ENCODE data around the gene PCDHGA1. TPM values are rescaled to one million over a fixed set of nuclear protein-coding genes. Genes with fewer than 3 reads are reported as not detected.
A peak's percentile ranks its signal among the peaks of the same experiment; 100 is the strongest.

Gene PCDHGA1
- total RNA-seq, 2 experiments from 2014 or later, result 0.07 TPM; not detected in 1

- Mint-ChIP-seq H3K27me3 (peaks cover 64% of the 10 kb centered on the region), H3K9me3 (no peaks in the 10 kb centered on the region), H3K27ac (no peak overlapping the region), H3K36me3 (ENCODE audit: low read depth) (no peaks in the 10 kb centered on the region), H3K4me3 (no peak overlapping the region), H3K4me1 (ENCODE audit: low read depth) (peaks cover 25% of the 10 kb centered on the region)
- intact Hi-C loops (cut with micrococcal nuclease), result no loop called here
- CTCF ChIA-PET, result interaction anchor here (0.8 to 2.3 kb wide), 6 partner anchors 14 to 86 kb away, joined by 3 to 9 read pairs (median 3); no protein-coding TSS in a partner anchor
- ATAC-seq (no peak), DNase-seq (peak; percentile 36)
- no peak for TF ChIP-seq CTCF (IDR thresholded peaks at IDR 0.05)
- POLR2A ChIA-PET, result interaction anchor here (0.8 to 1.2 kb wide), 2 partner anchors 30 to 36 kb away, joined by 3 to 5 read pairs; no protein-coding TSS in a partner anchor
Measured at GRCh38 chr5:141478321-141478945, 148.1 kb downstream of the PCDHGA1 start.

GRCh38 chr5:141479776-141480175 is 149.5 kb downstream of the PCDHGA1 start:
- no peak for DNase-seq
- Mint-ChIP-seq H3K27me3 (peaks cover 74% of the 10 kb centered on the region), H3K4me1 (ENCODE audit: low read depth) (peaks cover 28% of the 10 kb centered on the region), H3K9me3 (no peaks in the 10 kb centered on the region), H3K27ac (no peak overlapping the region), H3K36me3 (ENCODE audit: low read depth) (no peaks in the 10 kb centered on the region), H3K4me3 (no peak overlapping the region)
- intact Hi-C loops (cut with micrococcal nuclease), result no loop called here
- ATAC-seq, result no peak
- POLR2A ChIA-PET, result no interaction called here
- TF ChIP-seq CTCF (IDR thresholded peaks at IDR 0.05), result no peak
- CTCF ChIA-PET, result interaction anchor here (0.6 to 2.0 kb wide), 5 partner anchors 9 to 59 kb away, joined by 3 to 9 read pairs (median 6); partner anchors contain the start of genes PCDHGA11, PCDHGA12 and PCDHGC5

GRCh38 chr5:141483902-141484301 is 153.6 kb downstream of the PCDHGA1 start:
- ATAC-seq, result no peak
- POLR2A ChIA-PET, result interaction anchor here (0.8 kb wide), 1 partner anchor 11 kb away, joined by 3 read pairs; no protein-coding TSS in a partner anchor
- Mint-ChIP-seq H3K4me3 (no peak overlapping the region), H3K36me3 (ENCODE audit: low read depth) (no peaks in the 10 kb centered on the region), H3K4me1 (ENCODE audit: low read depth) (peaks cover 9% of the 10 kb centered on the region), H3K27me3 (peaks cover 74% of the 10 kb centered on the region), H3K27ac (no peak overlapping the region), H3K9me3 (no peaks in the 10 kb centered on the region)
- CTCF ChIA-PET, result interaction anchor here (0.6 to 3.2 kb wide), 5 partner anchors 23 to 87 kb away, joined by 3 to 11 read pairs (median 3); partner anchors contain the start of genes PCDHGA11, PCDHGA12 and PCDHGB5
- intact Hi-C loops (cut with micrococcal nuclease), result no loop called here
- no peak for DNase-seq
- TF ChIP-seq CTCF (IDR thresholded peaks at IDR 0.05), result no peak

GRCh38 chr5:141484310-141484640 is 154.0 kb downstream of the PCDHGA1 start:
- no peaks in the 10 kb centered on the region for H3K9me3 Mint-ChIP-seq
- ChIA-PET CTCF (interaction anchor here (0.6 to 3.2 kb wide), 5 partner anchors 23 to 87 kb away, joined by 3 to 11 read pairs (median 3); partner anchors contain the start of genes PCDHGA11, PCDHGA12 and PCDHGB5), POLR2A (interaction anchor here (0.8 kb wide), 1 partner anchor 11 kb away, joined by 3 read pairs; no protein-coding TSS in a partner anchor)
- no peaks in the 10 kb centered on the region for H3K36me3 Mint-ChIP-seq (ENCODE audit: low read depth)
- no peak for TF ChIP-seq CTCF (IDR thresholded peaks at IDR 0.05)
- no peak overlapping the region for H3K27ac Mint-ChIP-seq
- H3K27me3 Mint-ChIP-seq, result peaks cover 75% of the 10 kb centered on the region
- DNase-seq, result no peak
- intact Hi-C loops (cut with micrococcal nuclease), result no loop called here
- H3K4me1 Mint-ChIP-seq (ENCODE audit: low read depth), result peaks cover 9% of the 10 kb centered on the region
- no peak for ATAC-seq
- H3K4me3 Mint-ChIP-seq, result no peak overlapping the region

GRCh38 chr5:141484641-141485311 is 154.5 kb downstream of the PCDHGA1 start, which contains the start of gene PCDHGC4:
PCDHGC4 (plus strand) TSS chr5:141485030; CDS start chr5:141485174, 144 bp downstream.
- ChIA-PET POLR2A (no interaction called here), CTCF (interaction anchor here (0.6 to 3.2 kb wide), 7 partner anchors 9 to 92 kb away, joined by 3 to 11 read pairs (median 3); partner anchors contain the start of genes PCDHGA11, PCDHGA12, PCDHGA8 and PCDHGC3)
- ATAC-seq (no peak), DNase-seq (no peak)
- H3K9me3 Mint-ChIP-seq, result no peaks in the 10 kb centered on the region
- intact Hi-C loops (cut with micrococcal nuclease), result no loop called here
- H3K4me3 Mint-ChIP-seq, result peak within 1 kb of the TSS; percentile 11
- TF ChIP-seq CTCF (IDR thresholded peaks at IDR 0.05), result no peak
- H3K27ac Mint-ChIP-seq, result no peak within 1 kb of the TSS
- peaks cover 9% of the 10 kb centered on the region for H3K4me1 Mint-ChIP-seq (ENCODE audit: low read depth)
- H3K27me3 Mint-ChIP-seq, result peaks cover 75% of the 10 kb centered on the region
- H3K36me3 Mint-ChIP-seq (ENCODE audit: low read depth), result no peaks in the 10 kb centered on the region

Data from activated CD8-positive, alpha-beta T cell treated with anti-CD3 and anti-CD28 coated beads for 36 hours (primary cell).